Stimulated activated effector memory CD8-positive, alpha-beta T cell treated with anti-CD3 and anti-CD28 coated beads, Interleukin-12 subunit alpha, Interleukin-12 subunit beta, amount 100 ng/mL, for 72 hours (primary cell): ENCODE data around the gene HAND1.
A peak's percentile ranks its signal among the peaks of the same experiment; 100 is the strongest.

Experiments used
- ATAC-seq: fragments of 150-1000 bp; cut with Tn5 transposase; 2 replicates; pipeline ENCODE4 v1.10.0; 2021
- DNase-seq, 2 donors: peaks; one replicate each; pipeline ENCODE4 v3.0.0; 2021 to 2022; ENCODE audit warnings: low spot score in 2 of 2
- H3K27ac Mint-ChIP-seq: one replicate; pipeline ENCODE4 v1.8.0; 2022; ENCODE audit warnings: mild to moderate bottlenecking, mixed read lengths
- H3K36me3 Mint-ChIP-seq: one replicate; pipeline ENCODE4 v1.8.0; 2022; ENCODE audit warnings: mild to moderate bottlenecking, mixed read lengths
- H3K4me1 Mint-ChIP-seq: one replicate; pipeline ENCODE4 v1.8.0; 2022; ENCODE audit warnings: mixed read lengths
- H3K4me3 Mint-ChIP-seq: one replicate; pipeline ENCODE4 v1.8.0; 2022; ENCODE audit warnings: mild to moderate bottlenecking, mixed read lengths
- H3K9me3 Mint-ChIP-seq: one replicate; pipeline ENCODE4 v1.8.0; 2022; ENCODE audit warnings: mixed read lengths

The HAND1 gene

GRCh38 chr5:154477382-154478223 is 424 bp downstream of the HAND1 start:
- H3K36me3 Mint-ChIP-seq = peaks cover 15% of the 10 kb centered on the region
- no peaks in the 10 kb centered on the region for H3K9me3 Mint-ChIP-seq
- H3K4me1 Mint-ChIP-seq = peaks cover 70% of the 10 kb centered on the region
- peak; percentile 23 for ATAC-seq
- peak in 1 of 2 donors; percentile 60 for DNase-seq
- H3K27ac Mint-ChIP-seq = no peak overlapping the region
- H3K4me3 Mint-ChIP-seq = peak overlapping the region; percentile 42

- peaks cover 15% of the 10 kb centered on the region for H3K36me3 Mint-ChIP-seq
- peaks cover 70% of the 10 kb centered on the region for H3K4me1 Mint-ChIP-seq
- no peak for DNase-seq
- no peak for ATAC-seq
- H3K4me3 Mint-ChIP-seq = peak overlapping the region; percentile 42
- no peaks in the 10 kb centered on the region for H3K9me3 Mint-ChIP-seq
- no peak overlapping the region for H3K27ac Mint-ChIP-seq
Measured at GRCh38 chr5:154476354-154477205, 1.4 kb downstream of the HAND1 start.

GRCh38 chr5:154475591-154476353 is 2.3 kb downstream of the HAND1 start:
- Mint-ChIP-seq H3K27ac (no peak overlapping the region), H3K9me3 (no peaks in the 10 kb centered on the region), H3K4me1 (peaks cover 68% of the 10 kb centered on the region), H3K36me3 (peaks cover 15% of the 10 kb centered on the region), H3K4me3 (peak overlapping the region; percentile 42)
- peak in 1 of 2 donors; percentile 59 for DNase-seq
- no peak for ATAC-seq

- Mint-ChIP-seq H3K9me3 (no peaks in the 10 kb centered on the region), H3K4me1 (peaks cover 61% of the 10 kb centered on the region), H3K27ac (no peak overlapping the region), H3K4me3 (peak overlapping the region; percentile 42), H3K36me3 (peaks cover 15% of the 10 kb centered on the region)
- DNase-seq (no peak), ATAC-seq (no peak)
Measured at GRCh38 chr5:154474396-154475334, 3.4 kb downstream of the HAND1 start.

- Mint-ChIP-seq H3K4me3 (peak overlapping the region; percentile 42), H3K36me3 (peaks cover 15% of the 10 kb centered on the region), H3K9me3 (no peaks in the 10 kb centered on the region), H3K4me1 (peaks cover 56% of the 10 kb centered on the region), H3K27ac (no peak overlapping the region)
- no peak for ATAC-seq
- DNase-seq = no peak
Measured at GRCh38 chr5:154473581-154474283, 4.3 kb downstream of the HAND1 start.

- DNase-seq = no peak
- peaks cover 20% of the 10 kb centered on the region for H3K36me3 Mint-ChIP-seq
- H3K4me1 Mint-ChIP-seq = peaks cover 56% of the 10 kb centered on the region
- H3K9me3 Mint-ChIP-seq = no peaks in the 10 kb centered on the region
- no peak for ATAC-seq
- peak overlapping the region; percentile 42 for H3K4me3 Mint-ChIP-seq
- H3K27ac Mint-ChIP-seq = no peak overlapping the region
Measured at GRCh38 chr5:154472871-154473580, 5.0 kb downstream of the HAND1 start.

GRCh38 chr5:154470947-154471870 is 6.8 kb downstream of the HAND1 start:
- H3K9me3 Mint-ChIP-seq = no peaks in the 10 kb centered on the region
- no peak overlapping the region for H3K27ac Mint-ChIP-seq
- H3K36me3 Mint-ChIP-seq = peaks cover 16% of the 10 kb centered on the region
- ATAC-seq (no peak), DNase-seq (no peak)
- H3K4me3 Mint-ChIP-seq = no peak overlapping the region
- H3K4me1 Mint-ChIP-seq = peaks cover 38% of the 10 kb centered on the region

GRCh38 chr5:154470137-154470536 is 7.9 kb downstream of the HAND1 start:
- H3K4me3 Mint-ChIP-seq = no peak overlapping the region
- no peak for DNase-seq
- H3K27ac Mint-ChIP-seq = no peak overlapping the region
- no peak for ATAC-seq
- H3K4me1 Mint-ChIP-seq = peaks cover 28% of the 10 kb centered on the region
- H3K9me3 Mint-ChIP-seq = no peaks in the 10 kb centered on the region
- H3K36me3 Mint-ChIP-seq = peaks cover 8% of the 10 kb centered on the region

GRCh38 chr5:154467655-154468354 is 10.2 kb downstream of the HAND1 start:
- no peak overlapping the region for H3K27ac Mint-ChIP-seq
- H3K36me3 Mint-ChIP-seq = peaks cover 6% of the 10 kb centered on the region
- H3K4me3 Mint-ChIP-seq = no peak overlapping the region
- no peaks in the 10 kb centered on the region for H3K9me3 Mint-ChIP-seq
- peak; percentile 92 for ATAC-seq
- H3K4me1 Mint-ChIP-seq = peaks cover 4% of the 10 kb centered on the region
- peak; percentile 78 to 88 for DNase-seq

- no peaks in the 10 kb centered on the region for H3K4me1 Mint-ChIP-seq
- DNase-seq = no peak
- H3K36me3 Mint-ChIP-seq = peaks cover 6% of the 10 kb centered on the region
Measured at GRCh38 chr5:154466671-154467070, 11.4 kb downstream of the HAND1 start.

GRCh38 chr5:154466147-154466546 is 11.9 kb downstream of the HAND1 start:
- ATAC-seq (no peak), DNase-seq (no peak)
- no peak overlapping the region for H3K4me3 Mint-ChIP-seq
- H3K4me1 Mint-ChIP-seq = no peaks in the 10 kb centered on the region
- peaks cover 6% of the 10 kb centered on the region for H3K36me3 Mint-ChIP-seq
- no peak overlapping the region for H3K27ac Mint-ChIP-seq
- no peaks in the 10 kb centered on the region for H3K9me3 Mint-ChIP-seq

More at GRCh38 chr5:154466671-154467070, 11.4 kb downstream of the HAND1 start:
- no peak overlapping the region for H3K4me3 Mint-ChIP-seq
- no peaks in the 10 kb centered on the region for H3K9me3 Mint-ChIP-seq
- ATAC-seq = no peak
- no peak overlapping the region for H3K27ac Mint-ChIP-seq

GRCh38 chr5:154465169-154465568 is 12.9 kb downstream of the HAND1 start:
- no peak for ATAC-seq
- H3K9me3 Mint-ChIP-seq = no peaks in the 10 kb centered on the region

More at GRCh38 chr5:154465169-154465568, 12.9 kb downstream of the HAND1 start:
- no peak overlapping the region for H3K4me3 Mint-ChIP-seq
- H3K27ac Mint-ChIP-seq = no peak overlapping the region
- H3K4me1 Mint-ChIP-seq = no peaks in the 10 kb centered on the region
- H3K36me3 Mint-ChIP-seq = peaks cover 6% of the 10 kb centered on the region
- DNase-seq = no peak
